MM.1S (cell line): ENCODE data around the gene BMAL1.

Source experiments
- DNase-seq: peaks from one replicate; pipeline ENCODE4 v3.0.0-alpha.2; 2015
- H2AFZ ChIP-seq: fragments of 300-600 bp; sonication (generic); 2 replicates; pipeline ENCODE4 v1.6.0; 2016; ENCODE audit warnings: antibody characterized with exemption, low read length
- H3F3A ChIP-seq: fragments of 300-600 bp; sonication (generic); 2 replicates; pipeline ENCODE4 v1.6.1; 2016; ENCODE audit warnings: mild to moderate bottlenecking, antibody characterized with exemption, low read length, moderate library complexity, mixed read lengths; ENCODE audit not compliant: insufficient read depth
- H3K27ac ChIP-seq: fragments of 300-600 bp; sonication (generic); 2 replicates; pipeline ENCODE4 v1.5.1; 2016; ENCODE audit warnings: mild to moderate bottlenecking, low read length
- H3K27me3 ChIP-seq: fragments of 300-600 bp; sonication (generic); replicated peaks from 2 replicates; pipeline ENCODE4 v1.6.0; 2016; ENCODE audit warnings: low read length; ENCODE audit not compliant: insufficient read depth
- H3K36me3 ChIP-seq: fragments of 300-600 bp; sonication (generic); replicated peaks from 2 replicates; pipeline ENCODE4 v1.6.1; 2016; ENCODE audit warnings: mild to moderate bottlenecking, low read length, mixed read lengths; ENCODE audit not compliant: insufficient read depth
- H3K4me1 ChIP-seq: fragments of 300-600 bp; sonication (generic); 2 replicates; pipeline ENCODE4 v1.6.1; 2016; ENCODE audit warnings: low read length, mixed read lengths
- H3K4me2 ChIP-seq: fragments of 300-600 bp; sonication (generic); 2 replicates; pipeline ENCODE4 v1.6.0; 2016; ENCODE audit warnings: low read depth, low read length
- H3K4me3 ChIP-seq: fragments of 300-600 bp; sonication (generic); 2 replicates; pipeline ENCODE4 v1.5.1; 2016; ENCODE audit warnings: low read length, mixed read lengths
- H3K79me2 ChIP-seq: fragments of 300-600 bp; sonication (generic); 2 replicates; pipeline ENCODE4 v1.6.1; 2016; ENCODE audit warnings: mixed run types, low read length, mixed read lengths
- H3K9ac ChIP-seq: fragments of 300-600 bp; sonication (generic); 2 replicates; pipeline ENCODE4 v1.6.1; 2016; ENCODE audit warnings: low read length, mixed read lengths
- H3K9me2 ChIP-seq: fragments of 300-600 bp; sonication (generic); replicated peaks from 2 replicates; pipeline ENCODE4 v1.6.1; 2016; ENCODE audit warnings: mild to moderate bottlenecking, low read length, mixed read lengths; ENCODE audit not compliant: insufficient read depth
- H3K9me3 ChIP-seq: fragments of 300-600 bp; sonication (generic); replicated peaks from 2 replicates; pipeline ENCODE4 v1.6.1; 2016; ENCODE audit warnings: mild to moderate bottlenecking, low read length, mixed read lengths; ENCODE audit not compliant: insufficient read depth
- H4K20me1 ChIP-seq: fragments of 300-600 bp; sonication (generic); 2 replicates; pipeline ENCODE4 v1.6.1; 2016; ENCODE audit warnings: mild to moderate bottlenecking, low read length, moderate library complexity, mixed read lengths; ENCODE audit not compliant: insufficient read depth
- EZH2 ChIP-seq: fragments of 300-600 bp; sonication (generic); optimal IDR thresholded peaks from 2 replicates; pipeline ENCODE3; 2017; ENCODE audit warnings: low read depth, mild to moderate bottlenecking, antibody characterized with exemption, low read length, mixed read lengths
- EZH2phosphoT487 ChIP-seq: fragments of 300-600 bp; sonication (generic); IDR thresholded peaks from 2 replicates; pipeline ENCODE4 v1.6.1; 2018; ENCODE audit warnings: antibody characterized with exemption, low read length
- TF ChIP-seq, protein P1 (sequence below): fragments of 300-600 bp; sonication (generic); IDR thresholded peaks from 2 replicates; pipeline ENCODE4 v1.5.1; 2016; ENCODE audit warnings: antibody characterized with exemption, low read length, mixed read lengths

BMAL1 gene

GRCh38 chr11:13308704-13309103 lies 31.1 kb downstream of the BMAL1 start:
- H3K4me1 ChIP-seq, result no peaks in the 10 kb centered on the region
- no peak for TF ChIP-seq EZH2
- TF ChIP-seq EZH2phosphoT487, result no peak
- TF ChIP-seq, protein P1, sequence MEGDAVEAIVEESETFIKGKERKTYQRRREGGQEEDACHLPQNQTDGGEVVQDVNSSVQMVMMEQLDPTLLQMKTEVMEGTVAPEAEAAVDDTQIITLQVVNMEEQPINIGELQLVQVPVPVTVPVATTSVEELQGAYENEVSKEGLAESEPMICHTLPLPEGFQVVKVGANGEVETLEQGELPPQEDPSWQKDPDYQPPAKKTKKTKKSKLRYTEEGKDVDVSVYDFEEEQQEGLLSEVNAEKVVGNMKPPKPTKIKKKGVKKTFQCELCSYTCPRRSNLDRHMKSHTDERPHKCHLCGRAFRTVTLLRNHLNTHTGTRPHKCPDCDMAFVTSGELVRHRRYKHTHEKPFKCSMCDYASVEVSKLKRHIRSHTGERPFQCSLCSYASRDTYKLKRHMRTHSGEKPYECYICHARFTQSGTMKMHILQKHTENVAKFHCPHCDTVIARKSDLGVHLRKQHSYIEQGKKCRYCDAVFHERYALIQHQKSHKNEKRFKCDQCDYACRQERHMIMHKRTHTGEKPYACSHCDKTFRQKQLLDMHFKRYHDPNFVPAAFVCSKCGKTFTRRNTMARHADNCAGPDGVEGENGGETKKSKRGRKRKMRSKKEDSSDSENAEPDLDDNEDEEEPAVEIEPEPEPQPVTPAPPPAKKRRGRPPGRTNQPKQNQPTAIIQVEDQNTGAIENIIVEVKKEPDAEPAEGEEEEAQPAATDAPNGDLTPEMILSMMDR, result no peak
- H3K27ac ChIP-seq, result no peak overlapping the region
- no peaks in the 10 kb centered on the region for H3K9me2 ChIP-seq
- H3K27me3 ChIP-seq, result no peaks in the 10 kb centered on the region
- H3K36me3 ChIP-seq, result no peaks in the 10 kb centered on the region
- H3K4me3 ChIP-seq, result no peak overlapping the region
- peaks cover 32% of the 10 kb centered on the region; the same call in 1 of the 2 replicates for H3K79me2 ChIP-seq
- no peaks in the 10 kb centered on the region; the same call in 1 of the 2 replicates for H4K20me1 ChIP-seq
- H3K9ac ChIP-seq, result no peak overlapping the region
- no peaks in the 10 kb centered on the region for H3F3A ChIP-seq
- H3K4me2 ChIP-seq, result no peak overlapping the region
- no peaks in the 10 kb centered on the region for H3K9me3 ChIP-seq
- DNase-seq, result no peak
- no peak overlapping the region for H2AFZ ChIP-seq

DNA sequence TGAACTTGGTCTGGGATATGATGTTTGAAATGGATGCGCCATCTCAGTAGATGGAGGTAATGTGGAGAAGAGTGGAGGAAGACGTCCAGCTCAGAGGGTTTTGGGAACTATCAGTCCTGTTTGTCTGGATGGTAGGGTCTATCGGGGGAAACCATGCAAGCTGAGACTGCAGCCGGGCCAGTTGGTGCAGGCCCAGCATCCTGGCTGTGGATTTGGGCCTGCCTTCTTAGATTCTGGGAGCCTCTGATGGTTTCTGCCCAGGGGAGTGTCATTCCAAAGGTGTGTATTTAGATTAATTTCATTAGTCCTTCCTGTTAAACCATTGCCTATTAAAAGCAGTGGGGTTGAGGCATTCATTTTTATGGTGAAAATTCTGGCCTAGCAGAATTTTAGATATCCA lies 31.6 kb downstream of the BMAL1 start:
- no peaks in the 10 kb centered on the region for H3F3A ChIP-seq
- no peak for DNase-seq
- no peak overlapping the region for H2AFZ ChIP-seq
- H3K36me3 ChIP-seq, result no peaks in the 10 kb centered on the region
- peaks cover 27% of the 10 kb centered on the region; the same call in 1 of the 2 replicates for H3K79me2 ChIP-seq
- no peaks in the 10 kb centered on the region for H3K4me1 ChIP-seq
- no peaks in the 10 kb centered on the region for H3K9me2 ChIP-seq
- H4K20me1 ChIP-seq, result no peaks in the 10 kb centered on the region; the same call in 1 of the 2 replicates
- H3K9me3 ChIP-seq, result no peaks in the 10 kb centered on the region
- H3K4me2 ChIP-seq, result no peak overlapping the region
- H3K4me3 ChIP-seq, result no peak overlapping the region
- no peak overlapping the region for H3K27ac ChIP-seq
- no peaks in the 10 kb centered on the region for H3K27me3 ChIP-seq
- H3K9ac ChIP-seq, result no peak overlapping the region
- TF ChIP-seq, protein P1, result no peak
- TF ChIP-seq EZH2phosphoT487, result no peak
- TF ChIP-seq EZH2, result no peak

DNA sequence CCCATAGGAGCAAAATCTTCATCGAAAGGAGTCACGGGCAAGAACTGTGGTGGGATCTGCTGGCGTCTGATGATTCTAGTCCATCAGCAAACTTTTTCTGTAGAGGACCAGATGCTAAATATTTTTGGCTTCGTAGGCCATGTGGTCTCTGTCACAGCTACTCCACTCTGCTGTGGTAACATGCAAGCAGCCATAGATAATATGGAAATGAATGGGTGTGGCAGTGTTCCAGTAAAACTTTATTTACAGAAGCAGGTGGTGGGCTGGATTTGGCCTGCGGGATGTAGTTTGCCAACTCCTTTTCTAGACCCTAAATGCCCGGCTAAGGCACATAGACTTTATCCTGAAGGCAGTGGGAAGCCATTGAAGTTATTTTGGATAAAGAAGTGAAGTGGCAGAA lies 32.9 kb downstream of the BMAL1 start:
- no peak overlapping the region for H3K27ac ChIP-seq
- no peak overlapping the region for H2AFZ ChIP-seq
- no peaks in the 10 kb centered on the region for H3K9me2 ChIP-seq
- H3K4me3 ChIP-seq, result no peak overlapping the region
- H4K20me1 ChIP-seq, result no peaks in the 10 kb centered on the region; the same call in 1 of the 2 replicates
- no peak for DNase-seq
- no peaks in the 10 kb centered on the region for H3K36me3 ChIP-seq
- no peak overlapping the region for H3K4me2 ChIP-seq
- peaks cover 23% of the 10 kb centered on the region; the same call in 1 of the 2 replicates for H3K79me2 ChIP-seq
- TF ChIP-seq, protein P1, result no peak
- TF ChIP-seq EZH2phosphoT487 (no peak), EZH2 (no peak)
- H3K4me1 ChIP-seq, result no peaks in the 10 kb centered on the region
- H3K27me3 ChIP-seq, result no peaks in the 10 kb centered on the region
- H3K9me3 ChIP-seq, result no peaks in the 10 kb centered on the region
- no peaks in the 10 kb centered on the region for H3F3A ChIP-seq
- no peak overlapping the region for H3K9ac ChIP-seq
